HCT116 (cell line): Measurements from ENCODE around the gene OSGEPL1. TPM values are rescaled to one million over a fixed set of nuclear protein-coding genes. Genes with fewer than 3 reads are reported as not detected.

Source experiments
- ATAC-seq: fragments of 200-7000 bp; cut with Tn5 transposase; 2 replicates; pipeline ENCODE4 v1.9.1; 2020; ENCODE audit warnings: mild to moderate bottlenecking, moderate library complexity
- BruUV-seq: library from RNA; stranded (reverse); fragments of 400-500 nt; replicated peaks from 2 replicates; lab custom pipeline; 2021; lab: Mats Ljungman, UMichigan
- CTCF ChIA-PET: fragments of 300-600 bp; sonication (Branson Sonifier 250); formaldehyde crosslinking; loops from one replicate; lab custom pipeline; 2021; ENCODE audit warnings: antibody characterized with exemption; lab: Charles Lee
- POLR2A ChIA-PET: fragments of 300-600, 350-600 bp; sonication (Branson Sonifier 250); formaldehyde crosslinking; loops from one replicate; lab custom pipeline; 2021; ENCODE audit warnings: antibody characterized with exemption; lab: Charles Lee
- RAD21 ChIA-PET, 2 experiments: fragments of 300-600 bp; sonication (Branson Sonifier 250); formaldehyde crosslinking; loops; one replicate each; lab custom pipeline; 2023; ENCODE audit warnings: low total read pairs in 2 of 2; ENCODE audit not compliant: uncharacterized antibody in 2 of 2, unreplicated experiment in 2 of 2, low non-redundant PET in 1 of 2; lab: Charles Lee
- DNase-seq: peaks from one replicate; pipeline ENCODE4 v3.0.0-alpha.2; 2010; ENCODE audit warnings: low read depth, low spot score
- H2AFZ ChIP-seq: fragments of 200-600 bp; shearing (Covaris generic), sonication (generic); 2 replicates; pipeline ENCODE4 v1.6.1; 2017; ENCODE audit warnings: low read depth, mixed run types, mixed read lengths, antibody characterized with exemption, low read length; ENCODE audit not compliant: poor library complexity, severe bottlenecking
- H3K27ac ChIP-seq: 2 replicates; pipeline ENCODE4 v1.5.1; 2012; ENCODE audit warnings: low read depth, low read length
- H3K27me3 ChIP-seq: fragments of 200-600 bp; sonication (generic); 2 replicates; pipeline ENCODE4 v1.6.1; 2016; ENCODE audit warnings: mixed run types, low read length, mixed read lengths; ENCODE audit not compliant: insufficient read depth
- H3K36me3 ChIP-seq, 2 experiments: fragments of 200-500 bp in 1 of 2; fragments of 200-600 bp in 1 of 2; sonication (Bioruptor generic) in 1 of 2; sonication (generic) in 1 of 2; 2 replicates each; pipeline versions ENCODE4 v1.5.1 to v1.6.1; 2014 to 2016; ENCODE audit warnings: low read length in 2 of 2, inconsistent platforms in 1 of 2, mixed read lengths in 1 of 2, mixed run types in 1 of 2; ENCODE audit not compliant: insufficient read depth in 2 of 2, control insufficient read depth in 1 of 2
- H3K4me1 ChIP-seq, 2 experiments: fragments of 200-600 bp in 1 of 2; sonication (generic) in 1 of 2; 2 replicates each; pipeline versions ENCODE4 v1.5.1 to v1.6.1; 2012 to 2017; ENCODE audit warnings: low read length in 2 of 2, inconsistent platforms in 1 of 2, mild to moderate bottlenecking in 1 of 2, mixed read lengths in 1 of 2, mixed run types in 1 of 2, moderate library complexity in 1 of 2; ENCODE audit not compliant: insufficient read depth in 2 of 2, control insufficient read depth in 1 of 2
- H3K4me2 ChIP-seq: fragments of 200-600 bp; sonication (generic); 2 replicates; pipeline ENCODE4 v1.6.1; 2017; ENCODE audit warnings: mixed run types, low read length, mixed read lengths
- H3K4me3 ChIP-seq, 2 experiments: fragments of 200-600 bp in 1 of 2; sonication (generic) in 1 of 2; replicated peaks in 1 of 2; 2 replicates each; pipeline ENCODE4 v1.5.1; 2011 to 2016; ENCODE audit warnings: low read length in 2 of 2, control low read depth in 1 of 2, low read depth in 1 of 2, mild to moderate bottlenecking in 1 of 2, mixed read lengths in 1 of 2, mixed run types in 1 of 2
- H3K79me2 ChIP-seq: fragments of 200-600 bp; sonication (generic); 2 replicates; pipeline ENCODE4 v1.6.1; 2017; ENCODE audit warnings: mild to moderate bottlenecking, mixed run types, low read length, moderate library complexity, mixed read lengths; ENCODE audit not compliant: insufficient read depth
- H3K9ac ChIP-seq: fragments of 200-600 bp; sonication (generic); 2 replicates; pipeline ENCODE4 v1.6.1; 2016; ENCODE audit warnings: low read length, mixed read lengths
- H3K9me2 ChIP-seq: fragments of 200-600 bp; sonication (generic), shearing (Covaris generic); 2 replicates; pipeline ENCODE4 v1.6.1; 2017; ENCODE audit warnings: mixed run types, mild to moderate bottlenecking, moderate library complexity; ENCODE audit not compliant: insufficient read depth
- H3K9me3 ChIP-seq, 2 experiments: fragments of 200-500 bp in 1 of 2; fragments of 200-600 bp in 1 of 2; sonication (Bioruptor generic) in 1 of 2; sonication (generic) in 1 of 2; 2 replicates each; pipeline ENCODE4 v1.6.1; 2014 to 2017; ENCODE audit warnings: low read length in 2 of 2, mixed read lengths in 2 of 2, inconsistent platforms in 1 of 2, low read depth in 1 of 2, mild to moderate bottlenecking in 1 of 2, mixed run types in 1 of 2, moderate library complexity in 1 of 2; ENCODE audit not compliant: control insufficient read depth in 1 of 2, insufficient read depth in 1 of 2
- H4K20me1 ChIP-seq: fragments of 200-600 bp; sonication (generic), shearing (Covaris generic); 2 replicates; pipeline ENCODE4 v1.6.1; 2017; ENCODE audit warnings: mixed run types, mild to moderate bottlenecking, moderate library complexity; ENCODE audit not compliant: insufficient read depth
- CBX3 ChIP-seq: IDR thresholded peaks from 2 replicates; pipeline ENCODE4 v1.6.1; 2012; ENCODE audit warnings: low read depth
- CEBPB ChIP-seq: IDR thresholded peaks from 2 replicates; pipeline ENCODE4 v1.6.1; 2012; ENCODE audit warnings: low read depth
- ELF1 ChIP-seq: IDR thresholded peaks from 2 replicates; pipeline ENCODE4 v1.6.1; 2012; ENCODE audit warnings: low read depth, borderline replicate concordance
- EZH2 ChIP-seq: fragments of 200-600 bp; sonication (generic); IDR thresholded peaks from 2 replicates; pipeline ENCODE4 v1.6.1; 2017; ENCODE audit warnings: antibody characterized with exemption, mixed run types
- EZH2phosphoT487 ChIP-seq: fragments of 200-600 bp; IDR thresholded peaks from 2 replicates; pipeline ENCODE4 v1.6.1; 2018; ENCODE audit warnings: antibody characterized with exemption, borderline replicate concordance
- FOSL1 ChIP-seq: IDR thresholded peaks from 2 replicates; pipeline ENCODE4 v1.6.1; 2012; ENCODE audit warnings: low read depth
- JUND ChIP-seq: IDR thresholded peaks from 2 replicates; pipeline ENCODE4 v1.6.1; 2012
- MAX ChIP-seq: IDR thresholded peaks from 2 replicates; pipeline ENCODE4 v1.6.1; 2012
- POLR2A ChIP-seq: IDR thresholded peaks from 2 replicates; pipeline ENCODE4 v1.7.0; 2011; ENCODE audit warnings: borderline replicate concordance; ENCODE audit not compliant: insufficient read depth, insufficient read length; ENCODE audit errors: extremely low read depth
- POLR2AphosphoS5 ChIP-seq: IDR thresholded peaks from 2 replicates; pipeline ENCODE4 v1.6.1; 2011; ENCODE audit warnings: mild to moderate bottlenecking, low read depth, low read length, moderate library complexity
- RAD21 ChIP-seq: IDR thresholded peaks from 2 replicates; pipeline ENCODE4 v1.6.1; 2012; ENCODE audit warnings: low read depth, mild to moderate bottlenecking
- SIN3A ChIP-seq: IDR thresholded peaks from 2 replicates; pipeline ENCODE4 v1.6.1; 2012; ENCODE audit warnings: low read depth
- SP1 ChIP-seq: IDR thresholded peaks from 2 replicates; pipeline ENCODE4 v1.6.1; 2012; ENCODE audit warnings: low read depth
- SRF ChIP-seq: IDR thresholded peaks from 2 replicates; pipeline ENCODE4 v1.6.1; 2012; ENCODE audit warnings: low read depth
- TCF7L2 ChIP-seq: IDR thresholded peaks from 2 replicates; pipeline ENCODE4 v1.7.0; 2011; ENCODE audit warnings: borderline replicate concordance, inconsistent platforms; ENCODE audit not compliant: insufficient read depth, insufficient read length; ENCODE audit errors: extremely low read depth
- YY1 ChIP-seq: IDR thresholded peaks from 2 replicates; pipeline ENCODE4 v1.6.1; 2011; ENCODE audit warnings: low read length, low read depth, moderate library complexity, mild to moderate bottlenecking; ENCODE audit not compliant: insufficient replicate concordance; ENCODE audit errors: extremely low read depth
- ZBTB33 ChIP-seq: IDR thresholded peaks from 2 replicates; pipeline ENCODE4 v1.6.1; 2011; ENCODE audit warnings: mild to moderate bottlenecking, low read length, moderate library complexity; ENCODE audit not compliant: insufficient replicate concordance; ENCODE audit errors: extremely low read depth
- ZFX ChIP-seq: fragments of 450-650 bp; IDR thresholded peaks from 2 replicates; pipeline ENCODE4 v1.6.1; 2017
- ZNF274 ChIP-seq: fragments of 200-500 bp; sonication (Bioruptor generic); IDR thresholded peaks from 2 replicates; pipeline ENCODE4 v1.6.1; 2014; ENCODE audit warnings: mild to moderate bottlenecking, low read depth, low read length, inconsistent platforms
- intact Hi-C: fragments of 100-400 bp; cut with micrococcal nuclease; formaldehyde crosslinking; loops from 2 replicates; pipeline ENCODE4 v1.10.0; 2022
- total RNA-seq: library from RNA; stranded (reverse); gene quantifications from one replicate; pipeline ENCODE4 v1.2.1, GENCODE V29; 2021; ENCODE audit not compliant: unreplicated experiment
- TF ChIP-seq, protein P1 (sequence below): IDR thresholded peaks from 2 replicates; pipeline ENCODE4 v1.6.1; 2012

OSGEPL1 gene
- total RNA-seq, 1 experiment from 2014 or later = 11.2 TPM

DNA sequence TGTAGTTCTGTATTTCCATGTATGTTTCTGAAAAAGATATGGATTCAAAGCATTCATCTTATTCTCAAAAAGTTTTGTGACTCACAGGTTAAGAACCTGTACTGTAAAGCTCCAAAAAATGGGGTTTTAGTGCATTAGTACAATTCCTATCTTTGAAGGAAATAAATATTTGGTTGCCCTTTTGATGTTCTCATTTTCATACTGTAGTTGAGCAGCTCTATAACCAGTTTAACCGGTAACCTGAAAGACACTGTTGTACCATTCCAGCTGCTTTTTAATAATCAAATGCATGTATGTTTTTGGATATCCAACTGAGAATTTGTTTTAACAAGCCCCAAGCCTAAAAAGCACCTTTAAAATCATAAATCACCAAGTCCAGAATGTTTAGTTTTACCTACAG is 9.6 kb upstream of the OSGEPL1 start:
- Histone ChIP-seq H3K4me2 (no peak overlapping the region), H4K20me1 (no peaks in the 10 kb centered on the region), H3K4me3 (no peak overlapping the region)
- TF ChIP-seq SIN3A (no peak), ZBTB33 (no peak), FOSL1 (no peak), JUND (no peak), ELF1 (no peak), TCF7L2 (no peak), EZH2phosphoT487 (no peak), ZFX (no peak), RAD21 (no peak), EZH2 (no peak), SP1 (no peak), MAX (no peak), POLR2AphosphoS5 (no peak), POLR2A (no peak), CBX3 (no peak), YY1 (no peak), SRF (no peak), ZNF274 (no peak), CEBPB (no peak)
- TF ChIP-seq, protein P1, sequence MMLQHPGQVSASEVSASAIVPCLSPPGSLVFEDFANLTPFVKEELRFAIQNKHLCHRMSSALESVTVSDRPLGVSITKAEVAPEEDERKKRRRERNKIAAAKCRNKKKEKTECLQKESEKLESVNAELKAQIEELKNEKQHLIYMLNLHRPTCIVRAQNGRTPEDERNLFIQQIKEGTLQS = no peak
- TF ChIP-seq, all 23 proteins: peak for 0
- ChIA-PET POLR2A (interaction anchor here (0.9 kb wide), 1 partner anchor 12 kb away, joined by 3 read pairs; the partner anchor contains the start of genes ORMDL1 and PMS1), RAD21 (no interaction called here), CTCF (no interaction called here)
- Histone ChIP-seq H3K27ac (no peak overlapping the region), H3K9me3 (no peaks in the 10 kb centered on the region), H3K9ac (no peak overlapping the region), H3K36me3 (peaks cover 31 to 32% of the 10 kb centered on the region in 2 experiments), H3K79me2 (0 out of 2 replicates have a peak, but pooled peaks cover 3% of the 10 kb centered on the region), H3K27me3 (no peaks in the 10 kb centered on the region), H3K4me1 (no peaks in the 10 kb centered on the region), H3K9me2 (no peaks in the 10 kb centered on the region), H2AFZ (no peak overlapping the region)
- ATAC-seq (no peak), DNase-seq (no peak)
- no TSS peak for BruUV-seq
- intact Hi-C loops = no loop called here
